Effector memory CD4-positive, alpha-beta T cell (primary cell): ENCODE data around the gene HEXB.

ENCODE experiments used
- DNase-seq, 3 donors: peaks; one replicate each; pipeline ENCODE4 v3.0.0-alpha.2; 2020
- H3K27ac ChIP-seq: 2 replicates; pipeline ENCODE4 v1.7.0; 2013; ENCODE audit warnings: mild to moderate bottlenecking, low read length, moderate library complexity; ENCODE audit not compliant: insufficient read depth, poor library complexity, severe bottlenecking
- H3K27me3 ChIP-seq: replicated peaks from 2 replicates; pipeline ENCODE4 v1.7.0; 2013; ENCODE audit warnings: mild to moderate bottlenecking, low read length; ENCODE audit not compliant: insufficient read depth, control insufficient read depth, poor library complexity, severe bottlenecking
- H3K36me3 ChIP-seq: 2 replicates; pipeline ENCODE4 v1.7.0; 2013; ENCODE audit warnings: mild to moderate bottlenecking, low read length, moderate library complexity; ENCODE audit not compliant: control insufficient read depth, insufficient read depth
- H3K4me1 ChIP-seq: 2 replicates; pipeline ENCODE4 v1.7.0; 2013; ENCODE audit warnings: low read length, mild to moderate bottlenecking; ENCODE audit not compliant: control insufficient read depth, insufficient read depth, poor library complexity, severe bottlenecking
- H3K4me3 ChIP-seq: 2 replicates; pipeline ENCODE4 v1.7.0; 2013; ENCODE audit warnings: low read length, low read depth, mild to moderate bottlenecking; ENCODE audit not compliant: insufficient read depth, poor library complexity, severe bottlenecking
- H3K9me3 ChIP-seq: 2 replicates; pipeline ENCODE4 v1.7.0; 2013; ENCODE audit warnings: mild to moderate bottlenecking, low read length, moderate library complexity; ENCODE audit not compliant: control insufficient read depth
- total RNA-seq, 3 donors: gene quantifications; one replicate each; lab custom pipeline; 2026; lab: John Stamatoyannopoulos, UW

The HEXB gene
- total RNA-seq = 32.7 to 43.9 (median 40.9) reads per million in 3 donors

- DNase-seq = peak; percentile 70 to 75 (median 72)
- peak within 1 kb of the TSS; percentile 62 for H3K27ac ChIP-seq
- no peaks in the 10 kb centered on the region for H3K9me3 ChIP-seq
- peaks cover 2% of the 10 kb centered on the region for H3K4me1 ChIP-seq
- H3K4me3 ChIP-seq = peak within 1 kb of the TSS; percentile 82
- H3K27me3 ChIP-seq = no peaks in the 10 kb centered on the region
- no peaks in the 10 kb centered on the region for H3K36me3 ChIP-seq
These were observed at the start of gene HEXB for GRCh38 chr5:74684900-74685851. HEXB (plus strand) TSS chr5:74685233; CDS start chr5:74685261, 28 bp downstream.

- no peaks in the 10 kb centered on the region for H3K36me3 ChIP-seq
These were observed 48.9 kb upstream of the HEXB start for GRCh38 chr5:74636149-74636548.

DNA sequence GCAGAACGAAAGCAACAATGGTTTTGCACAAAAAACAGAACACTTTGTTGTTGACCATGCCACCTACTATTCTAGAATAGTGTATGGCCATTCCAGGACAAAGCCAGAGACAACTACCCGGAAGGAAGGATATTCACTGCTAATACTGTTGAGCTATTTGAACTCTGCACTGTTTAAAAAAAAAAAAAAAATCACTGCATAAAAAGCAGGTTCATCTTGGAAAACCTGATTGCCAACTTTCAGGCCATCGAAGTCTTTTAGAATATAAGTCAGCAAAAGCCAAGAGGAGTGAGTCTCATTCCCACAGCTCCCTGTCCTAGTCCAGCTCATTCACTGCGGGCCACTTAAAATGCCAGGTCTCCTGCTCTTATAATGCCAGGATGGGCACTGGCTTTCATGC, 48.5 kb upstream of the HEXB start:
- H3K4me1 ChIP-seq = no peaks in the 10 kb centered on the region
- no peaks in the 10 kb centered on the region for H3K9me3 ChIP-seq
- no peak overlapping the region for H3K27ac ChIP-seq
- no peaks in the 10 kb centered on the region for H3K27me3 ChIP-seq
- H3K4me3 ChIP-seq = no peak overlapping the region
- no peak for DNase-seq
- no peaks in the 10 kb centered on the region for H3K36me3 ChIP-seq

More at GRCh38 chr5:74636149-74636548, 48.9 kb upstream of the HEXB start:
- Histone ChIP-seq H3K4me3 (no peak overlapping the region), H3K27me3 (no peaks in the 10 kb centered on the region), H3K9me3 (no peaks in the 10 kb centered on the region), H3K4me1 (no peaks in the 10 kb centered on the region), H3K27ac (no peak overlapping the region)
- DNase-seq = no peak

- Histone ChIP-seq H3K27ac (no peak overlapping the region), H3K4me1 (no peaks in the 10 kb centered on the region), H3K36me3 (no peaks in the 10 kb centered on the region), H3K27me3 (no peaks in the 10 kb centered on the region), H3K4me3 (no peak overlapping the region), H3K9me3 (no peaks in the 10 kb centered on the region)
- DNase-seq = no peak
These were observed 46.5 kb upstream of the HEXB start for GRCh38 chr5:74638544-74638969.

DNA sequence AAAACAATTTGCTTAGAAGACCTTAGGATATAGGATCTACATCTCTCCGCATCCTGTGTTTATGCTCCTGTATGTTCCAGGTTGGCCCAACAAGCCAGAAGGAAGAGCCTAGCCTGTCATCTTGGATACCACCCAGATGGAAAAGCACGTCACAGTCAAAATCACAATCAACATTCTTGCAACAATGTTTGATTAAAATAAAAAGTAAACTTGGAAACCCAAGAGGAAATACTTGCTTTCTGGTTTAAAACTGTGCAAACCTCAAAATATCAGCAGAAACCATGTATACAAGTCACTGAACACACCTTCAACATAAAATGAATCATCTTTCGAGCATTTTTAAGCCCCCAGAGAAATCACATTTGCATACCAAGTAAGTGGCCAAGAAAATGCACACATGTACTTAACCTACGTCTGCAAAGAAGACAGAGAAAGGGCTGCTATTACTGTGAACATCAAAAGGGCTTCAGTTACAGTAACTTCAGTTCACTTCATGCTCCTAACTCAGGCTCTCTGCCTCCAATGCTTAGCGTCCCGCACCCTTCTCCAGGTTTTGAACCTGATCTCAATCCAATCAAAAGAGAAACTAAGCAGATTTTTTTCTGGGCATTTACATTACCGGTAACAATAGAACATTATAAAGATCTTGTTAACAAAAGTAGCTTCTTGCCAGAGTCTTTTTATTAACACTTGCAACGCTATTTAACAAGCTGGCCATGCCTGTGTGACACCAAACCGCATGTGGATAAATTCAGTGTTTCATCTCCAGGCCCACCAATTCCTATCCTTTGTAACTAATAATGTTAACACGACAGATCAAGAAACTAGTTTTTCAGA, 45.8 kb upstream of the HEXB start:
- H3K9me3 ChIP-seq = no peaks in the 10 kb centered on the region
- DNase-seq = no peak
- peak overlapping the region; percentile 75 for H3K4me3 ChIP-seq
- H3K36me3 ChIP-seq = no peaks in the 10 kb centered on the region
- no peaks in the 10 kb centered on the region for H3K27me3 ChIP-seq
- H3K4me1 ChIP-seq = no peaks in the 10 kb centered on the region
- H3K27ac ChIP-seq = no peak overlapping the region

DNA sequence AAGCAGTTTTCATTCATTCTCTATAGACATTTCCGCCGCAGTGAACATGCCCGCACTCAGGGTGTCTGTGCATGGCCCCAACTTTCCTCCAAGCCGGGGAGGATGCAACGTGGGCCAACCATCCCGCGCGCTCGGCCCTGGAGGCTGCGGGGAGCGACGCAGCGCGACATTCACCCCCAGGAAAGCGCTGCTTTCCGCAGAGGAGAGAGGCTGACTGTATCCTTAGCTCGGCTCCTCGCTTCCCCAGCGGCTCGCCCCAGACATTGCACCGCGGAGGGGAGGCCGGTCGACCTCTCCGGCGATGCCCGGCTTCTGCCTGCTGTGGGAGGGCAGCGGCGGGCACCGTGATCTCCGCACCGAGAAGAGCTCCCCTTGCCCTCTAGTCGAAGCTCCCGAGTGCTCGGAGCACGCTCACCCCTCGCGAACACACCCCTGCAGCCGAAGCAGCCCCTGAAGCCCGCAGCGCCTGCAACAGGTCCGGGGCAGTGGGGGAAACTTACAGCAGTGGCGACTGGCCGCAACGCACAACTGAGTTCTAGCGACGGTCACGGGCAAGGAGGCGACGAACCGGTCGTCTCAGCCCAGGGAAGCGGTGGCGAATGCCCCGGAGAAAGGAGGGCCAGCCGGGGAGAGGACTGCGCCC, 45.1 kb upstream of the HEXB start:
- no peaks in the 10 kb centered on the region for H3K36me3 ChIP-seq
- H3K4me1 ChIP-seq = no peaks in the 10 kb centered on the region
- peak overlapping the region; percentile 75 for H3K4me3 ChIP-seq
- no peak for DNase-seq
- no peaks in the 10 kb centered on the region for H3K27me3 ChIP-seq
- no peak overlapping the region for H3K27ac ChIP-seq
- no peaks in the 10 kb centered on the region for H3K9me3 ChIP-seq

DNA sequence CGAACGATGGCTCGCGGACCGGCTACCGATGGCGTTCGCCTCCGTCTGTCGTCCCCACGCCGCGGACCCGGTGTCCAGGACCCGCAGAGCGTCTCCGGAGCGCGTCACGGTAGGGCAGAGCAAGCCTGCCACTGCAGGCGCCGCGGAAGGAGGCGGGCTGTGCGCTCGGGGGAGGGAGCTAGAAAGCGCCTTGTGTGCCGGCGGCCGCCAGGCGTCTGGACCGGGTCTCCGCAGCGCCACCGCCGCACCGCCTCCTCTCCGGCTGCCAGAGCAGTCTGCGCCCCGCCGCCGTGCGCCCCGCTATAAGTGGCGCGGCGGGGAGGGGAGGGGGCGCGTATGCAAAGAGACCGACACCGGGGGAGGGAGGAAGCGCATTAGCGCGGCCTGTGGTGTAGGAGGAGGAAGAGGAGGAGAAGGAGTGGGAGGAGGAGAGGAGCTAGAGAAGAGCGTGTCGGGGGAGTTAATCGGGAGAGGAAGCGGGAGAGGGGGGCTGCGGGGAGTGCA, 44.5 kb upstream of the HEXB start, which contains the start of gene ENC1:
TSS of gene ENC1 (minus strand) at position 279 of the 504 bp plus-strand sequence. CDS start 4,243 bp downstream, outside the sequence.
- peak within 1 kb of the TSS; percentile 75 for H3K4me3 ChIP-seq
- DNase-seq = peak; percentile 18 to 34 (median 34)
- no peaks in the 10 kb centered on the region for H3K4me1 ChIP-seq
- H3K27me3 ChIP-seq = no peaks in the 10 kb centered on the region
- H3K36me3 ChIP-seq = no peaks in the 10 kb centered on the region
- H3K9me3 ChIP-seq = no peaks in the 10 kb centered on the region
- H3K27ac ChIP-seq = no peak within 1 kb of the TSS

DNA sequence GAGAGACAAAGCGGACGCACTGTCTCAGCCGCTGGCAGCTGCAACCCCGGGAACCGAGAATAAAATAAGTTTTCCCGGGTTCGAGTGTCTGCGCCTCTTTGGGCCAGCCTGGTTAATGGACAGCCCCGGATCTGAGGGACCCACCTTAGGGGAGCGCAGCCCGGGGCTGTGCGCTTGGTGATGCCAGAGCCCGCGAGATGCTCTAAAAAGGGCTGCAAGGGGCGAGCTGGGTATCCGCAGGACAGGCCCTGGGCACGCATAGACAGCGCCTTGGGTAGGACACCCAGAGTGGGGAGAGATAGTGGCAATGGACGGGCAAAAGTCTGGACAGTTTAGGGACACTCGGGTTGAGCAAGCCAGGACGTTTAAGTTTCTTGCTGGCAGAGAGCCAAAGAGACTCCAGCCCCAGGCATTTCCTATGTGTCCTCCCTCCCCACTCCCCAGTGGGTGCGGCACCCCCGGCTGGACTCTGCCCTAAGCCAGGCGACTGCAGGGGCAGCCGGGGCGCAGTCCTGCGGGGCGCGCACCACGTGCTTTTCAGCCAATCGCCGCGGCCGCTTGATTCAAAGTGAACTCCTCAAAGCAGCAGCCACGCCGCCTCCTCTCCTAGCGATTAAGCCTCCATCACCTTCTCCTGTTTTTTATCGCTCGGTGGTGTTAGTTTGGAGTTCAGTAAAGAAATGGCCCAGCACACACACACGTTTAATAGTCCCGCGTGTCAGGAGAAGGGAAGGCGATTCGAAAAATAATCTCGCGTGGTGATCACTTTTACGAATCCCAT, 43.9 kb upstream of the HEXB start:
- Histone ChIP-seq H3K9me3 (no peaks in the 10 kb centered on the region), H3K27me3 (no peaks in the 10 kb centered on the region), H3K36me3 (no peaks in the 10 kb centered on the region), H3K4me3 (peak overlapping the region; percentile 75), H3K27ac (no peak overlapping the region), H3K4me1 (no peaks in the 10 kb centered on the region)
- DNase-seq = no peak
